Measurements from ENCODE around the gene SLC35A3.
"Not testable (repeated sequence)": the region's sequence is repeated elsewhere in the genome, so short reads cannot be mapped to it uniquely, and the experiment has no call there.

The SLC35A3 gene

DNA sequence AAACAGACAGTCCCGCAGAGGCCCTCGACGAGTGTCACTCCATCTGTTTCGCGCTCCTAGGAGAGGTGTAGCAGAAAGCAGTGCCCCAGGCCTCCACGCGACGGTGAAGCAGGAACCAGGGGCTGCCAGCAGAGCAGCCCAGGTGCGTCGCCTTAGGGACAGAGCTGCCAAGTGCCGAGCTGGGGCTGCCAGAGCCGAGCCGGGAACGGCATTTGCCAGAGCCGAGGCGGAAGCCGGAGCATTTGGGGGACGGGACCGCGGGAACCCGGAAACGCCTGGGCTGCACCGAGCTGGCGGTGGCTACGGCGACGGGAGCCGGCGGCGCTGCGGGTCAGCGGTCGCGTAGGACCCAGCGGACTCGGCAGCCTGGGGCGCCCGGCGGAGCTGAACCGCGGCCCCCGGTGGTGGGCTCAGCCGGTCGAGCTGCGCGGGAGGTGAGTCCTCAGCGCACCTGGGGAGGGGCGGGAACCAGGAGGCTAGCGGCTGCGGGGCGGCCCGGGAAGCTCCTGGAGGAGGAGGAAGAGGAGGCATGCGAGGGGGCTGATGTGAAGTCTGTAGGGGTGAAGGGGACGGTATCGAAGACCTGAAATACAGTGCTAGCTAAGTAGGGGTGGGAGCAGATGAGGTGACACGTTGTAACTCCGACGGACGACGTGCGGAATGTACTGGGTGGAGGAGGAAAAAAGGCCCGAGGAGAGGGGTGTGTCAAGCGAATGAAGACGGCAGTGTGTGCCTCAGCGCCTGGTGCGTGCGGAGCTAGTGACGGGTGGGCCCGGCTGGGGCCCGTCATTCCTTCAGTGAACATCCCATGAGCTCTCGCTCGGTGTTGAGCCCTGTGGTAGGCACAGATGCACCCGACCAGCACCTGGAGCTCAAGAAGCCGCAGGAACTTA, at the start of gene SLC35A3:
TSS of gene SLC35A3 (plus strand) at position 268 of the 893 bp plus-strand sequence. CDS start 23,559 bp downstream, outside the sequence.
- DNase-seq (ENCODE audit: low spot score): peak; percentile 82

DNA sequence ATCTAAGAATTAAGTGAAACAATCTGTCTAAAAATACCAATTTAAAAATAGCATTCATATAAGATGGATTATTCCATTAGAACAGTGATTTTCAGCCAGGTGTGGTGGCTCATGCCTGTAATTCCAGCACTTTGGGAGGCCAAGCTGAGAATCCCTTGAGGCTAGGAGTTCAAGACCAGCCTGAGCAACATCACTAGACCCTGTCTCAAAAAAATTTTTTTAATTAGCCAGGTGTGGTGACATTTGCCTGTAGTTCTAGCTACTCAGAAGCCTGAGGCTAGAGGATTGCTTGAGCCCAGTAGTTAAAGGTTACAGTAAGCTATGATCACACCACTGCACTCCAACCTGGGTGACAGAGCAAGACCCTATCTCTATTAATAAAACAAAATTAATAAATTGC, 35.0 kb upstream of the SLC35A3 start:
- DNase-seq (ENCODE audit: low spot score): no peak

GRCh38 chr1:99935534-99935933, 34.3 kb upstream of the SLC35A3 start:
- no peak for DNase-seq (ENCODE audit: low spot score)

- no peak for DNase-seq (ENCODE audit: low spot score)
These were observed 33.7 kb upstream of the SLC35A3 start for GRCh38 chr1:99936071-99936470.

- no peak for DNase-seq (ENCODE audit: low spot score)
These were observed 27.1 kb upstream of the SLC35A3 start for GRCh38 chr1:99942723-99943122.

DNA sequence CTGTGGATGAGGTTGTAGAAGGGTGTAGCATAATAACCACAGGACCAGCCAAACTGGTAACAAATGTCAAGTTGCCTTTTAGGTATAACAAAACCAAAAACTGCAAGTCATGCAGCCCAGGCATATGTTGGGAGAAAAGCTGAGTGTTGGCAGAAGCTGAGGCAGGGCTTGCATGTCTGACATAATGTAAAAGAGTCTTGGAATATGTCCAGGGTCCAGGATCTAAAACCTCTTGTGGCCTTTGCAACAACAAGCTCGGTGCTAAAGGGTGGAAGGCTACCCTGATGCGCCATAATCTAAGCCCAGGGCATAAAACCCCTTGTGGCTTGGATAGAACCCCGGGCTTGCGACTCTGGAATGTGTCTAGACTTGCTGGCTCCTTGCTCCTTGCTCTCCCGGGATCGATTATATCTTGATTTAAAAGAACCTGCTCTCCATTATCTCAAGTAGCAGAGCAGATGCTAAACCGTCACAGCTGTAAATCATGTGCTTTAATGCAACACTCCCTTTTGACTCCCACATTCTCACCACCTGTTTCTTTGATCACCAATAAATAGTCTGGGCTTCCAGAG, 26.5 kb upstream of the SLC35A3 start:
- DNase-seq (ENCODE audit: low spot score): no peak

DNA sequence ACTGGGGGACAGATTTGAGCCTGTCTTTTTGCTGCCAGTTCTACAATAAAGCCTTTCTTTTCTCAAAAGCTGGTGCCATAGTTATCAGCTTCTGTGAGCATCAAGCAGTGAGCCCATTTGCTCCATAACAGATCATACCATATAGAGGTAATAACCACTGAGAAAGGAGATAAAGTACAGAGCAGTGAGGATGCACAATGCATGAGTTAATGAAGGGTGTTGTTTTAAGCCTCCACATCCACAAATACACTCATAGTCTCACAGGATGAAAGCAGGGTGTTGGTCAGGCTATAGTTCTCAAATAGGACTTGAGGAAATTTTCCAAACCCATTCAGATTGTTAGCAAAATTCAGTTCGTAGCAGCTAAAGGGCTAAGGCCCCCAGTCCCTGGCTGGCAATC, 25.6 kb upstream of the SLC35A3 start:
- no peak for DNase-seq (ENCODE audit: low spot score)

DNA sequence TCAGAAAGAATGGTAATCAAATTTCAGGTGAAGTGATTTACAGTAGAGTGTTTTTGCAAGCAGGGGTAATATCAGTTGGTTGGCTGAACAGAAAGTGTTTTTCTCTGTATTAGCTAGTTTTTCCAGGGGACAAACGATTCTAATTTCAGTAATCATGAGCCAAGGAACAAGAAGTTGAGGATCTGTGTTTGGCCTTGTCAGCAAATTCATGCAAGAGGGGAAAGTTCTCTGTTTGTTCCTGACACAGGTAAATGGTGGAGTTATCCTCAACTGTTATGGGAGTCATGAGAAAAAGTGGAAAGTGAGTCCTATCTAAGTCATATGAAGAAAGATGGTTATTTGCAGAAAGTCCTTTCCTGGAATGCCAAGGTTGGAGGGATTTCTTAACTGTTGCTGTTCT, 24.6 kb upstream of the SLC35A3 start:
- DNase-seq (ENCODE audit: low spot score): no peak

- no peak for DNase-seq (ENCODE audit: low spot score)
These were observed 19.3 kb upstream of the SLC35A3 start for GRCh38 chr1:99950486-99950885.

GRCh38 chr1:99952522-99952921, 17.3 kb upstream of the SLC35A3 start:
- DNase-seq (ENCODE audit: low spot score): no peak

- DNase-seq (ENCODE audit: low spot score): no peak
These were observed 14.4 kb upstream of the SLC35A3 start for GRCh38 chr1:99955375-99955774.

- DNase-seq (ENCODE audit: low spot score): no peak
These were observed 13.0 kb upstream of the SLC35A3 start for GRCh38 chr1:99956755-99957154.

DNA sequence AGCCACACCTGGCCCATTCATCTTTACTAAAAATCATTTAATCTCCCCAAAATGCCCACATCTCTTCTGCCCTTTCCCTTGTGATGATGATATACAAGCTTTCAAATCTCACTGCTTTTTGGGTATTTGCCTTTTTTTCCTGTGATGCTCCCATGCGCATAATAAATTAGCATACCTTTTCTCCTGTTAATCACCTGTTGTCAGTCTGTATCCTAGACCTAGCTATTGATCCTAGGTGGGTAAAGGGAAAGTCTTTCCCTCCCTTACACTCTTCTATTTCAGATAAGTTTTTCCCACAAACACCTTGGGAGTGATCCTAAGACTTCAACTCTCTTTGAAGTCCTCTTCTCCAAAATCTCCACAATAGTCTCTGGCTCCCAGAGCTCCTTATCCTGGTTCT, 12.0 kb upstream of the SLC35A3 start:
- DNase-seq (ENCODE audit: low spot score): no peak

GRCh38 chr1:99959189-99959705, 10.5 kb upstream of the SLC35A3 start:
- DNase-seq (ENCODE audit: low spot score): not testable (repeated sequence)

- not testable (repeated sequence) for DNase-seq (ENCODE audit: low spot score)
These were observed 9.5 kb upstream of the SLC35A3 start for GRCh38 chr1:99960260-99960659.

DNA sequence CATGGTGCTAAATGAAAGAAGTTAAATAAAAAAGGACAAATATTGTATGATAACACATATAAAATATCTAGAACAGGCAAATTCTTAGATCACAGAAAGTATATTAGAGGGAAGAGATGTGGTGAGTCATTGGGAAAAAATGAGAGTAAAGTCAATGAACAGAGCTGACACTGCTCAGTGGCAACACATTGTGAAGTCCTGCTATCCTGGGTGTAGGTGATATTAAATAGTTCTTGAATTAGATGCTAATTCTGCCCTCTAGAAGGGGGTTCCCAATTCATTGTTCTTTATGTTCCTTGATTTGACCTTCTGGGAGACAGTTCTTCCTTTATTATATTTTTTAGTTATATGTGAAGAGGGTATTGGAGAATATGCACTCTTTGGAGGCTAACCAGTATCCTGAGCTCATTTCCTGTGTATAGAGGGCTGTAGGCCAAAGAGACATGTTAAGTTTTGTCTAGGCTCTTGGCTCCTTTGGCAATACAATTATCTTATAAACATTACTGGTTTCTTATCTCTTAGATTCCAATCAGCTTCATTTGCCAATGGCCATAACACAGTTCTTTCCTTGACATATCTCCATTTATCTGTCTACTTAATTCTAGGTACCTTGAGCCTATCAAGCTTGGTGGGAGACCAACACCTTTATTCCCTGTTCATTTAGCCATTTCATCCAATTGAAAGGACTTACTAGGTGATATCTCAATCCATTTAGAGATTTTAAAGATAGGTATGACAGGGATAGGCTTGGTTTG, 6.6 kb upstream of the SLC35A3 start:
- no peak for DNase-seq (ENCODE audit: low spot score)

DNA sequence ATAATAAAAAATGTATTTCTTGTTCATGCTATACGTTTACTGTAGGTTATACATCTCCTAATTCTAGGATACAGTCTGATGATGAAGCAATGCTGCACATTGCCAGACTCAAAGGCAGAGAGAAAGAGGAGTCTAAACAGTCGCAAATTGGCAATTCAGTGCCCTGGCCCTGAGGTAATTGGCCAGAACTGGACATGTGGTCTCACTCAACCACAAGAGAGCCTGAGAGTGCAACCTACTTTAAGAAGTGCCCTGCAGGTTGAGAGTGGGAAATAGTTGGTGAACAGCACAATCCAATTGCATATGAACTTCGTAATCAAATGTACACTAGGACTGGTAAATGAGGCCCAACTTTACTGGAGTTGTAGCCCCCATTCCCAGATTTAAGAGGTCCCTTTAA, 5.0 kb upstream of the SLC35A3 start:
- DNase-seq (ENCODE audit: low spot score): no peak

DNA sequence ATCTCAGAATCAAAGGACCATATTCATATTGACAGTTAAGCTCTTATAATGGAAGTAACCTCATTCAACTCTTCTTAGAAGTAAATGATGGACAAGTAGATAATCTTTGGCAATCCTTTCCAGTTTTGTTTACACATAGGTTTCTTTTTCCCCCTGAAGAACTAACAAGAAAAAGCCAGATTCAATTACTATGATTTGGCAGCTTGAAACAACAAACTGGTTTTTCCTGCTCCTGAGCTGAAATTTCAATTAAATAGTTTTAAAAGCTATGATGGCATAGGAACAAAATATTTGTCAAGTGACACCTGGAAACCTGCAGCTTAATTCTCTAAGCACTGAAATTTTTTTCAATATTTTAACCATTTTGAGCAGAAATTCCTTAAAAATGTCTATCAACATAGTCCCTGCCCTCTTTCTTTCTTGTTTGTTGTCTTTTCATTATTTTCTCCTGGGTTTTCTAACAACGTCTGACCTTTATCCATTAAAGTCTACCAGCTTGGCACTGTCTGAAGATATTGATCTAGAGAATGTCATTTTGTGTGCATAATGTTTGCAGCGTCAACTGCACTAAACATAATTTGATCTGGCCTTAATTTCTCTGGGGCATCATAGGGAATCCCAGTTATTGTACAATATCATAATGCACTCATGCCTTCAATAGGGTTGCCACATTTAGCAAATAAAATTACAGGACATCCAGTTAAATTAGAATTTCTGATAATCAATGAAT, 4.0 kb upstream of the SLC35A3 start:
- DNase-seq (ENCODE audit: low spot score): no peak

DNA sequence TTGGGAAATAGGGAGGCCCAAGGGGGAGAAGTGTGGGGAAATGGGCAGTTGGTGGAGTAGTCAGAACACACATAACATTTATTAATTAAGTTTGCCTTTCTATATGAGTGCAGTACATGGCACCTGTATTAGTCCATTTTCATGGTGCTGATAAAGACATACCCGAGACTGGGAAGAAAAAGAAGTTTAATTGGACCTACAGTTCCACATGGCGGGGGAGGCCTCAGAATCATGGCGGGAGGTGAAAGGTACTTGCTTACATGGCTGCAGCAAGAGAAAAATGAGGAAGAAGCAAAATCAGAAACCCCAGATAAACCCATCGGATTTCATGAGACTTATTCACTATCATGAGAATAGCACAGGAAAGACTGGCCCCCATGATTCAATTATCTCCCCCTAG, 1.6 kb upstream of the SLC35A3 start:
- no peak for DNase-seq (ENCODE audit: low spot score)

- no peak for DNase-seq (ENCODE audit: low spot score)
These were observed 502 bp upstream of the SLC35A3 start for GRCh38 chr1:99969260-99969728.

GRCh38 chr1:99970713-99971255, 988 bp downstream of the SLC35A3 start:
- no peak for DNase-seq (ENCODE audit: low spot score)
